Neural cell (in vitro differentiated cells): ENCODE results near the gene IFIT2. TPM values are rescaled to one million over a fixed set of nuclear protein-coding genes. Genes with fewer than 3 reads are reported as not detected.

Experiments used
- H2AFZ ChIP-seq: fragments of 200-600, 300-800 bp; sonication (generic), shearing (Covaris generic); 2 replicates; pipeline ENCODE4 v1.6.0; 2014; ENCODE audit warnings: low read depth, mild to moderate bottlenecking, antibody characterized with exemption, low read length, moderate library complexity
- H3F3A ChIP-seq: fragments of 200-600 bp; shearing (Covaris generic); 2 replicates; pipeline ENCODE4 v1.6.1; 2016; ENCODE audit warnings: mild to moderate bottlenecking, moderate library complexity, mixed read lengths, antibody characterized with exemption, low read length; ENCODE audit not compliant: insufficient read depth, poor library complexity, severe bottlenecking
- H3K27ac ChIP-seq: fragments of 200-600, 300-800 bp; sonication (generic), shearing (Covaris generic); 2 replicates; pipeline ENCODE4 v1.5.1; 2014; ENCODE audit warnings: mild to moderate bottlenecking, low read length, moderate library complexity
- H3K27me3 ChIP-seq: fragments of 300-800, 200-600 bp; sonication (generic), shearing (Covaris generic); 2 replicates; pipeline ENCODE4 v1.6.0; 2014; ENCODE audit warnings: mild to moderate bottlenecking, low read depth, low read length, moderate library complexity; ENCODE audit not compliant: insufficient read depth
- H3K36me3 ChIP-seq: fragments of 300-800, 200-600 bp; sonication (generic), shearing (Covaris generic); 2 replicates; pipeline ENCODE4 v1.5.1; 2014; ENCODE audit warnings: mild to moderate bottlenecking, antibody characterized with exemption, low read length, moderate library complexity; ENCODE audit not compliant: insufficient read depth
- H3K4me2 ChIP-seq: fragments of 300-800, 200-600 bp; sonication (generic), shearing (Covaris generic); 2 replicates; pipeline ENCODE4 v1.6.0; 2014; ENCODE audit warnings: mild to moderate bottlenecking, low read length
- H3K4me3 ChIP-seq: fragments of 300-800, 200-600 bp; sonication (generic), shearing (Covaris generic); 2 replicates; pipeline ENCODE4 v1.5.1; 2014; ENCODE audit warnings: mild to moderate bottlenecking, low read length, moderate library complexity
- H3K79me2 ChIP-seq: fragments of 200-600 bp; shearing (Covaris generic); replicated peaks from 2 replicates; pipeline ENCODE4 v1.6.0; 2014; ENCODE audit warnings: mild to moderate bottlenecking, low read length, moderate library complexity; ENCODE audit not compliant: insufficient read depth
- H3K9ac ChIP-seq: fragments of 300-800, 200-600 bp; sonication (generic), shearing (Covaris generic); 2 replicates; pipeline ENCODE4 v1.6.1; 2016; ENCODE audit warnings: mild to moderate bottlenecking, low read length, mixed read lengths
- H3K9me2 ChIP-seq: fragments of 200-600 bp; shearing (Covaris generic); 2 replicates; pipeline ENCODE4 v1.6.1; 2016; ENCODE audit warnings: mild to moderate bottlenecking, low read length, mixed read lengths; ENCODE audit not compliant: insufficient read depth
- H3K9me3 ChIP-seq: fragments of 200-600, 300-800 bp; sonication (generic), shearing (Covaris generic); 2 replicates; pipeline ENCODE4 v1.6.1; 2016; ENCODE audit warnings: mild to moderate bottlenecking, mixed run types, low read length, moderate library complexity, mixed read lengths
- H4K20me1 ChIP-seq: fragments of 200-600 bp; shearing (Covaris generic); 2 replicates; pipeline ENCODE4 v1.6.1; 2016; ENCODE audit warnings: mild to moderate bottlenecking, mixed run types; ENCODE audit not compliant: insufficient read depth
- CTCF ChIP-seq: fragments of 450-650 bp; IDR thresholded peaks from 2 replicates; pipeline ENCODE4 v1.5.1; 2014; ENCODE audit warnings: antibody characterized with exemption, mild to moderate bottlenecking, moderate library complexity; ENCODE audit not compliant: poor library complexity, severe bottlenecking
- EP300 ChIP-seq: fragments of 450-650 bp; conservative IDR thresholded peaks from 2 replicates; pipeline ENCODE4 v1.6.1; 2014; ENCODE audit warnings: antibody characterized with exemption, mild to moderate bottlenecking, moderate library complexity; ENCODE audit not compliant: poor library complexity, severe bottlenecking
- EZH2 ChIP-seq: fragments of 200-600, 300-800 bp; shearing (Covaris generic), sonication (generic); IDR thresholded peaks from 2 replicates; pipeline ENCODE4 v1.6.1; 2014; ENCODE audit warnings: antibody characterized with exemption, low read length, borderline replicate concordance, mild to moderate bottlenecking; ENCODE audit not compliant: insufficient read depth, poor library complexity, severe bottlenecking
- MXI1 ChIP-seq: fragments of 450-650 bp; conservative IDR thresholded peaks from 2 replicates; pipeline ENCODE4 v1.6.1; 2014; ENCODE audit warnings: antibody characterized with exemption, mild to moderate bottlenecking; ENCODE audit not compliant: poor library complexity, severe bottlenecking
- POLR2AphosphoS5 ChIP-seq: IDR thresholded peaks from 2 replicates; pipeline ENCODE4 v1.6.1; 2012
- RAD21 ChIP-seq: fragments of 450-650 bp; conservative IDR thresholded peaks from 2 replicates; pipeline ENCODE4 v1.6.1; 2014; ENCODE audit warnings: antibody characterized with exemption, mild to moderate bottlenecking, moderate library complexity
- REST ChIP-seq: IDR thresholded peaks from 2 replicates; pipeline ENCODE4 v1.6.1; 2012; ENCODE audit warnings: borderline replicate concordance
- SMC3 ChIP-seq: fragments of 450-650 bp; conservative IDR thresholded peaks from 2 replicates; pipeline ENCODE4 v1.6.1; 2014; ENCODE audit warnings: antibody characterized with exemption, mild to moderate bottlenecking, moderate library complexity; ENCODE audit not compliant: poor library complexity
- TAF1 ChIP-seq: IDR thresholded peaks from 2 replicates; pipeline ENCODE4 v1.6.1; 2012; ENCODE audit warnings: low read depth
- polyA plus RNA-seq: library from polyadenylated mRNA; depleted of rRNA; stranded (reverse); fragments of >200 nt; gene quantifications from 2 replicates; pipeline ENCODE4 v1.2.3, GENCODE V29; 2014

The IFIT2 gene
- polyA plus RNA-seq, 1 donor from 2014 or later: 0.26 TPM

- Histone ChIP-seq H3K36me3 (no peaks in the 10 kb centered on the region), H3K4me2 (no peak overlapping the region), H3K9me3 (no peaks in the 10 kb centered on the region), H3K9me2 (no peaks in the 10 kb centered on the region), H3K79me2 (no peaks in the 10 kb centered on the region), H2AFZ (no peak overlapping the region), H3K9ac (no peak overlapping the region), H3K27me3 (no peaks in the 10 kb centered on the region), H4K20me1 (no peaks in the 10 kb centered on the region), H3K27ac (no peak overlapping the region), H3K4me3 (no peak overlapping the region), H3F3A (no peaks in the 10 kb centered on the region)
- no peak for TF ChIP-seq EP300
- no peak for TF ChIP-seq RAD21
- TF ChIP-seq EZH2: no peak
- TF ChIP-seq REST: no peak
- no peak for TF ChIP-seq TAF1
- no peak for TF ChIP-seq SMC3
- TF ChIP-seq MXI1: no peak
- TF ChIP-seq POLR2AphosphoS5: no peak
- TF ChIP-seq CTCF: no peak
Measured at GRCh38 chr10:89301232-89301631, 614 bp upstream of the IFIT2 start.

- no peak overlapping the region for H2AFZ ChIP-seq
- H4K20me1 ChIP-seq: no peaks in the 10 kb centered on the region
- no peak overlapping the region for H3K27ac ChIP-seq
- H3K36me3 ChIP-seq: no peaks in the 10 kb centered on the region
- no peak overlapping the region for H3K4me2 ChIP-seq
- H3K79me2 ChIP-seq: no peaks in the 10 kb centered on the region
- no peaks in the 10 kb centered on the region for H3K9me2 ChIP-seq
- H3K9me3 ChIP-seq: no peaks in the 10 kb centered on the region
- H3F3A ChIP-seq: no peaks in the 10 kb centered on the region
- no peaks in the 10 kb centered on the region for H3K27me3 ChIP-seq
- H3K9ac ChIP-seq: no peak overlapping the region
- TF ChIP-seq RAD21: no peak
- no peak for TF ChIP-seq EZH2
- TF ChIP-seq SMC3: no peak
- no peak for TF ChIP-seq TAF1
- TF ChIP-seq CTCF: no peak
- TF ChIP-seq POLR2AphosphoS5: no peak
- no peak for TF ChIP-seq MXI1
- no peak for TF ChIP-seq EP300
- no peak for TF ChIP-seq REST
- H3K4me3 ChIP-seq: no peak overlapping the region
Measured at GRCh38 chr10:89302625-89303024, 779 bp downstream of the IFIT2 start.
